HEK293 (cell line): Measurements from ENCODE around the gene ZBED4.

Experiments used
- ZNF138 ChIP-seq: fragments of 450-650 bp; formaldehyde crosslinking; IDR thresholded peaks from 2 replicates; pipeline ENCODE4 v1.5.1; 2016; ENCODE audit warnings: missing biosample characterization, missing genetic modification characterization, borderline replicate concordance
- TF ChIP-seq, protein P1 (sequence below): fragments of 450-650 bp; formaldehyde crosslinking; IDR thresholded peaks from 2 replicates; pipeline ENCODE4 v1.5.1; 2016; ENCODE audit warnings: missing biosample characterization, missing genetic modification characterization

DNA sequence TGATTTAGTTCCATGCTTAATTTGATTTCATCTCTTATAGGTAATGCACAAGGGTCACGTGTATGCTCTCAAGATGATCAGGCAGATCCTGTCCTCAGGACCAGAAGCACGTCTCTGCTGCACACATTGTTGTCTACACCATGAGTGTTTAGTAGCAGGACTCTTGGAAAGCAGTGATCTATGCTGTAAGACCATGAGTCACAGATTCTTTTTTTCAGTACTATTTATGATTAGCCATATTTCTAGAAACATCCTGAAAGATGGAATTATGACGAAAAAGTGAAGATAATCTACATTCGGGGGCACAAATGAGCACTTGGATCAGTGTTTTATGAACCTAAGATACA, 29.6 kb downstream of the ZBED4 start:
- TF ChIP-seq, protein P1, sequence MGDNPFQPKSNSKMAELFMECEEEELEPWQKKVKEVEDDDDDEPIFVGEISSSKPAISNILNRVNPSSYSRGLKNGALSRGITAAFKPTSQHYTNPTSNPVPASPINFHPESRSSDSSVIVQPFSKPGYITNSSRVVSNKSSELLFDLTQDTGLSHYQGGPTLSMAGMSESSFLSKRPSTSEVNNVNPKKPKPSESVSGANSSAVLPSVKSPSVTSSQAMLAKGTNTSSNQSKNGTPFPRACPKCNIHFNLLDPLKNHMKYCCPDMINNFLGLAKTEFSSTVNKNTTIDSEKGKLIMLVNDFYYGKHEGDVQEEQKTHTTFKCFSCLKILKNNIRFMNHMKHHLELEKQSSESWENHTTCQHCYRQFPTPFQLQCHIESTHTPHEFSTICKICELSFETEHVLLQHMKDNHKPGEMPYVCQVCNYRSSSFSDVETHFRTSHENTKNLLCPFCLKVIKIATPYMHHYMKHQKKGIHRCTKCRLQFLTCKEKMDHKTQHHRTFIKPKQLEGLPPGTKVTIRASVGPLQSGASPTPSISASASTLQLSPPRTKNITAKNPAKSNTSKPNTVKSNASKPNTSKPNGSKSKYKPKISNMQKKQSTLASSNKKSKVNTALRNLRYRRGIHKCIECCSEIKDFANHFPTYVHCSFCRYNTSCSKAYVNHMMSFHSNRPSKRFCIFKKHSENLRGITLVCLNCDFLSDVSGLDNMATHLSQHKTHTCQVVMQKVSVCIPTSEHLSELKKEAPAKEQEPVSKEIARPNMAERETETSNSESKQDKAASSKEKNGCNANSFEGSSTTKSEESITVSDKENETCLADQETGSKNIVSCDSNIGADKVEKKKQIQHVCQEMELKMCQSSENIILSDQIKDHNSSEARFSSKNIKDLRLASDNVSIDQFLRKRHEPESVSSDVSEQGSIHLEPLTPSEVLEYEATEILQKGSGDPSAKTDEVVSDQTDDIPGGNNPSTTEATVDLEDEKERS (tag by site-specific recombination), result no peak
- no peak for TF ChIP-seq ZNF138 (tag by site-specific recombination)
